ENCODE measurements around the gene CLIP3. TPM values are rescaled to one million over a fixed set of nuclear protein-coding genes. Genes with fewer than 3 reads are reported as not detected.

The CLIP3 gene
- total and polyA plus RNA-seq, 2 of the 13 experiments (the other 11 are each of a cell fraction or from before 2014, with no cell fraction given), result 0.15 to 1.2 TPM

DNA sequence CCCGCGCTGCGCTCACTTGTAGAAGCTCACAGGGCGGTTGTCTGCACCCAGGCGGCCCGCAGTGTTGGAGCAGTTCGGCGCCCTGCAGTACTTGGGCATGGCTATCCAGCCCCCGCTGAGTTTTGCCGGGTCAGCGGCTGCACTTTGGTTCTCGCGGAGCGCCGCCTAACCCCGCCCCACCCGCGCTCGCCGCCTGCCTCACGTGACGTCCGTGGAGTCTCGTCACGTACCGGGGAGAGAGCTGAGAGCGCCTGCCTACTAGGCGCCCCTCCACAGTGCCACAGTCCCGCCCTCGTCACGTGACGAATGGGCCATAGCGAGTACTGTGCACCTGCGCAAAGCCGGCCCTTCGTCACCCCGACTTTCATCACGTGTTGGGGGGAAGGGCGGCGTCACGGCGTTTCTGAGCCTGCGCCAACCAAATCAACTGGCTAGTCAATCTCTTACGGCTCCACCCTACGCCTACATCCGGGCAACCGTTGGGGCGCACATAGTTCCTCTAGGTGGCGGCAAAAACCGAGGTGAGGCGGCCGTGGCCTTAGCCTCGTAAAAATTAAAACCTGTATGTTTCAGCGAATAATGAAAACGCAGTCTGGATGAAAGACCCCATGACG lies 21.6 kb upstream of the CLIP3 start, which contains the start of gene THAP8 (continued):
- TF ChIP-seq, protein P1, sequence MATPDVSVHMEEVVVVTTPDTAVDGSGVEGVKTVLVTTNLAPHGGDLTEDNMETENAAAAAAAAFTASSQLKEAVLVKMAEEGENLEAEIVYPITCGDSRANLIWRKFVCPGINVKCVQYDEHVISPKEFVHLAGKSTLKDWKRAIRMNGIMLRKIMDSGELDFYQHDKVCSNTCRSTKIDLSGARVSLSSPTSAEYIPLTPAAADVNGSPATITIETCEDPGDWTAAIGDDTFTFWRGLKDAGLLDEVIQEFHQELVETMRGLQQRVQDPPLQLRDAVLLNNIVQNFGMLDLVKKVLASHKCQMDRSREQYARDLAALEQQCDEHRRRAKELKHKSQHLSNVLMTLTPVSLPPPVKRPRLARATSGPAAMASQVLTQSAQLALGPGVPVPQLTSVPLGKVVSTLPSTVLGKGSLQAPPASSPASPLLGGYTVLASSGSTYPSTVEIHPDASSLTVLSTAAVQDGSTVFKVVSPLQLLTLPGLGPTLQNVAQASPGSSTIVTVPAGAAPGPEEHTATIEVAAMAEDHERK (CRISPR knock-in tag; IDR thresholded peaks at IDR 0.05; ENCODE audit: low read depth), result peak; percentile 52; the same call in 1 of the 2 replicates
- TF ChIP-seq ZNF562 (CRISPR knock-in tag; IDR thresholded peaks at IDR 0.05; ENCODE audit: borderline replicate concordance), result no peak
- no peak for TF ChIP-seq ZNF256 (CRISPR knock-in tag; conservative IDR thresholded peaks at IDR 0.05)
- TF ChIP-seq SMAD3 (CRISPR knock-in tag; IDR thresholded peaks at IDR 0.05), result peak; percentile 82
- peak; percentile 81 for TF ChIP-seq KLF12 (CRISPR knock-in tag; IDR thresholded peaks at IDR 0.05; ENCODE audit: borderline replicate concordance)
- no peak for TF ChIP-seq REXO4 (CRISPR knock-in tag; IDR thresholded peaks at IDR 0.05; ENCODE audit: borderline replicate concordance)
- peak; percentile 44; the same call in 1 of the 2 replicates for TF ChIP-seq ZNF670 (CRISPR knock-in tag; IDR thresholded peaks at IDR 0.05; ENCODE audit: borderline replicate concordance)
- peak; percentile 96 for TF ChIP-seq MEF2D (CRISPR knock-in tag; IDR thresholded peaks at IDR 0.05)
- TF ChIP-seq HNRNPH1 (optimal IDR thresholded peaks at IDR 0.05; ENCODE audit: low read depth, low read length), result no peak
- TF ChIP-seq, protein P2, sequence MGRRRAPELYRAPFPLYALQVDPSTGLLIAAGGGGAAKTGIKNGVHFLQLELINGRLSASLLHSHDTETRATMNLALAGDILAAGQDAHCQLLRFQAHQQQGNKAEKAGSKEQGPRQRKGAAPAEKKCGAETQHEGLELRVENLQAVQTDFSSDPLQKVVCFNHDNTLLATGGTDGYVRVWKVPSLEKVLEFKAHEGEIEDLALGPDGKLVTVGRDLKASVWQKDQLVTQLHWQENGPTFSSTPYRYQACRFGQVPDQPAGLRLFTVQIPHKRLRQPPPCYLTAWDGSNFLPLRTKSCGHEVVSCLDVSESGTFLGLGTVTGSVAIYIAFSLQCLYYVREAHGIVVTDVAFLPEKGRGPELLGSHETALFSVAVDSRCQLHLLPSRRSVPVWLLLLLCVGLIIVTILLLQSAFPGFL (CRISPR knock-in tag; IDR thresholded peaks at IDR 0.05), result no peak
- TF ChIP-seq ZNF510 (CRISPR knock-in tag; IDR thresholded peaks at IDR 0.05; ENCODE audit: low read depth), result no peak
- no peak; the same call in 1 of the 2 replicates for TF ChIP-seq ZNF230 (CRISPR knock-in tag; IDR thresholded peaks at IDR 0.05)
- peak; percentile 46 for TF ChIP-seq RAD21 (CRISPR knock-in tag; IDR thresholded peaks at IDR 0.05)
- TF ChIP-seq, protein P3, sequence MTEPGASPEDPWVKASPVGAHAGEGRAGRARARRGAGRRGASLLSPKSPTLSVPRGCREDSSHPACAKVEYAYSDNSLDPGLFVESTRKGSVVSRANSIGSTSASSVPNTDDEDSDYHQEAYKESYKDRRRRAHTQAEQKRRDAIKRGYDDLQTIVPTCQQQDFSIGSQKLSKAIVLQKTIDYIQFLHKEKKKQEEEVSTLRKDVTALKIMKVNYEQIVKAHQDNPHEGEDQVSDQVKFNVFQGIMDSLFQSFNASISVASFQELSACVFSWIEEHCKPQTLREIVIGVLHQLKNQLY (CRISPR knock-in tag; IDR thresholded peaks at IDR 0.05), result peak; percentile 91
- TF ChIP-seq ZFP36L2 (CRISPR knock-in tag; IDR thresholded peaks at IDR 0.05), result no peak
- TF ChIP-seq CHD4 (IDR thresholded peaks at IDR 0.05; ENCODE audit: borderline replicate concordance, low read length), result peak; percentile 8; the same call in 1 of the 2 replicates
- peak; percentile 51; the same call in 1 of the 2 replicates for TF ChIP-seq ZNF589 (CRISPR knock-in tag; conservative IDR thresholded peaks at IDR 0.05)
- TF ChIP-seq HES4 (CRISPR knock-in tag; IDR thresholded peaks at IDR 0.05; ENCODE audit: borderline replicate concordance), result peak; percentile 71; the same call in 1 of the 2 replicates
- TF ChIP-seq, protein P4, sequence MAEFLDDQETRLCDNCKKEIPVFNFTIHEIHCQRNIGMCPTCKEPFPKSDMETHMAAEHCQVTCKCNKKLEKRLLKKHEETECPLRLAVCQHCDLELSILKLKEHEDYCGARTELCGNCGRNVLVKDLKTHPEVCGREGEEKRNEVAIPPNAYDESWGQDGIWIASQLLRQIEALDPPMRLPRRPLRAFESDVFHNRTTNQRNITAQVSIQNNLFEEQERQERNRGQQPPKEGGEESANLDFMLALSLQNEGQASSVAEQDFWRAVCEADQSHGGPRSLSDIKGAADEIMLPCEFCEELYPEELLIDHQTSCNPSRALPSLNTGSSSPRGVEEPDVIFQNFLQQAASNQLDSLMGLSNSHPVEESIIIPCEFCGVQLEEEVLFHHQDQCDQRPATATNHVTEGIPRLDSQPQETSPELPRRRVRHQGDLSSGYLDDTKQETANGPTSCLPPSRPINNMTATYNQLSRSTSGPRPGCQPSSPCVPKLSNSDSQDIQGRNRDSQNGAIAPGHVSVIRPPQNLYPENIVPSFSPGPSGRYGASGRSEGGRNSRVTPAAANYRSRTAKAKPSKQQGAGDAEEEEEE (CRISPR knock-in tag; IDR thresholded peaks at IDR 0.05; ENCODE audit: borderline replicate concordance), result no peak; the same call in 1 of the 2 replicates
- TF ChIP-seq HNRNPL (IDR thresholded peaks at IDR 0.05; ENCODE audit: low read depth, low read length), result 0 out of 2 replicates have a peak, but pooled peaks have one; percentile 35
- TF ChIP-seq, protein P5, sequence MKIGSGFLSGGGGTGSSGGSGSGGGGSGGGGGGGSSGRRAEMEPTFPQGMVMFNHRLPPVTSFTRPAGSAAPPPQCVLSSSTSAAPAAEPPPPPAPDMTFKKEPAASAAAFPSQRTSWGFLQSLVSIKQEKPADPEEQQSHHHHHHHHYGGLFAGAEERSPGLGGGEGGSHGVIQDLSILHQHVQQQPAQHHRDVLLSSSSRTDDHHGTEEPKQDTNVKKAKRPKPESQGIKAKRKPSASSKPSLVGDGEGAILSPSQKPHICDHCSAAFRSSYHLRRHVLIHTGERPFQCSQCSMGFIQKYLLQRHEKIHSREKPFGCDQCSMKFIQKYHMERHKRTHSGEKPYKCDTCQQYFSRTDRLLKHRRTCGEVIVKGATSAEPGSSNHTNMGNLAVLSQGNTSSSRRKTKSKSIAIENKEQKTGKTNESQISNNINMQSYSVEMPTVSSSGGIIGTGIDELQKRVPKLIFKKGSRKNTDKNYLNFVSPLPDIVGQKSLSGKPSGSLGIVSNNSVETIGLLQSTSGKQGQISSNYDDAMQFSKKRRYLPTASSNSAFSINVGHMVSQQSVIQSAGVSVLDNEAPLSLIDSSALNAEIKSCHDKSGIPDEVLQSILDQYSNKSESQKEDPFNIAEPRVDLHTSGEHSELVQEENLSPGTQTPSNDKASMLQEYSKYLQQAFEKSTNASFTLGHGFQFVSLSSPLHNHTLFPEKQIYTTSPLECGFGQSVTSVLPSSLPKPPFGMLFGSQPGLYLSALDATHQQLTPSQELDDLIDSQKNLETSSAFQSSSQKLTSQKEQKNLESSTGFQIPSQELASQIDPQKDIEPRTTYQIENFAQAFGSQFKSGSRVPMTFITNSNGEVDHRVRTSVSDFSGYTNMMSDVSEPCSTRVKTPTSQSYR (CRISPR knock-in tag; IDR thresholded peaks at IDR 0.05; ENCODE audit: borderline replicate concordance), result peak; percentile 99
- peak; percentile 59; the same call in 1 of the 2 replicates for TF ChIP-seq PHF20 (CRISPR knock-in tag; IDR thresholded peaks at IDR 0.05)
- no peak for TF ChIP-seq ZNF678 (CRISPR knock-in tag; IDR thresholded peaks at IDR 0.05)

Data from HepG2 (cell line).